ENCODE data around the gene POLA1. TPM values are rescaled to one million over a fixed set of nuclear protein-coding genes. Genes with fewer than 3 reads are reported as not detected.

The POLA1 gene
- total and polyA plus RNA-seq, 7 donors, result 3.5 to 9.4 (median 6.8) TPM

GRCh38 chrX:24760363-24761000 is 66.8 kb downstream of the POLA1 start:
- H3K9me3 ChIP-seq, result no peaks in the 10 kb centered on the region
- ATAC-seq (peak; percentile 36 to 78 (median 68)), DNase-seq (no peak)
- peak overlapping the region; percentile 76 for H3K27ac ChIP-seq
- WGBS, 3 donors, result 21 to 36% (median 30%) methylated on average over 4 of the region's 4 CpGs
- intact Hi-C loops (cut with DNase I), result no loop called here
- no peak overlapping the region for H3K4me3 ChIP-seq
- TF ChIP-seq, protein P1, sequence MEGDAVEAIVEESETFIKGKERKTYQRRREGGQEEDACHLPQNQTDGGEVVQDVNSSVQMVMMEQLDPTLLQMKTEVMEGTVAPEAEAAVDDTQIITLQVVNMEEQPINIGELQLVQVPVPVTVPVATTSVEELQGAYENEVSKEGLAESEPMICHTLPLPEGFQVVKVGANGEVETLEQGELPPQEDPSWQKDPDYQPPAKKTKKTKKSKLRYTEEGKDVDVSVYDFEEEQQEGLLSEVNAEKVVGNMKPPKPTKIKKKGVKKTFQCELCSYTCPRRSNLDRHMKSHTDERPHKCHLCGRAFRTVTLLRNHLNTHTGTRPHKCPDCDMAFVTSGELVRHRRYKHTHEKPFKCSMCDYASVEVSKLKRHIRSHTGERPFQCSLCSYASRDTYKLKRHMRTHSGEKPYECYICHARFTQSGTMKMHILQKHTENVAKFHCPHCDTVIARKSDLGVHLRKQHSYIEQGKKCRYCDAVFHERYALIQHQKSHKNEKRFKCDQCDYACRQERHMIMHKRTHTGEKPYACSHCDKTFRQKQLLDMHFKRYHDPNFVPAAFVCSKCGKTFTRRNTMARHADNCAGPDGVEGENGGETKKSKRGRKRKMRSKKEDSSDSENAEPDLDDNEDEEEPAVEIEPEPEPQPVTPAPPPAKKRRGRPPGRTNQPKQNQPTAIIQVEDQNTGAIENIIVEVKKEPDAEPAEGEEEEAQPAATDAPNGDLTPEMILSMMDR (IDR thresholded peaks at IDR 0.05), result no peak
- peaks cover 7% of the 10 kb centered on the region for H3K4me1 ChIP-seq
- no peaks in the 10 kb centered on the region for H3K36me3 ChIP-seq (ENCODE audit: insufficient read depth in 1 of 2, low read depth in 1 of 2)
- H3K27me3 ChIP-seq (ENCODE audit: insufficient read depth in 3 of 3, low read length in 2 of 3), result no peaks in the 10 kb centered on the region

DNA sequence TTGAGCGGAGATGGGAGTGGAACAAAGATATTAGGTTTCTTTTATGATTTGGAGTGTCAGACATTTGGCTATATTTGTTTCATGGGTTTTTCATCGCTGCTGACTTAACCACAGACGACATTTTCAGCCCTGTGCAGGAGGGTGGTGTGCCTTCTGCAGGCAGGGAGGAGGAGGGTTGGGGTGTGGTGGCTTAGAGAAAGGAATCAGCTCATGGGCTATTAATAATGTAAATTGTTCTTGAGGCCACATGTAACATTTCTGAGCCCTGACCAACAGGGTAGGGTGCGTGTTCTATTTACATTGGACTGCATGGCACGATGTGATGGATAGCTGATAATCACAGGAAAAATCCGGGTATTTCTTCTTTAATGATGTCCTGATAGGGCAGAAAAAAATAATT is 67.6 kb downstream of the POLA1 start:
- WGBS, 3 donors, result 33 to 57% (median 50%) methylated on average over 6 of the region's 6 CpGs

DNA sequence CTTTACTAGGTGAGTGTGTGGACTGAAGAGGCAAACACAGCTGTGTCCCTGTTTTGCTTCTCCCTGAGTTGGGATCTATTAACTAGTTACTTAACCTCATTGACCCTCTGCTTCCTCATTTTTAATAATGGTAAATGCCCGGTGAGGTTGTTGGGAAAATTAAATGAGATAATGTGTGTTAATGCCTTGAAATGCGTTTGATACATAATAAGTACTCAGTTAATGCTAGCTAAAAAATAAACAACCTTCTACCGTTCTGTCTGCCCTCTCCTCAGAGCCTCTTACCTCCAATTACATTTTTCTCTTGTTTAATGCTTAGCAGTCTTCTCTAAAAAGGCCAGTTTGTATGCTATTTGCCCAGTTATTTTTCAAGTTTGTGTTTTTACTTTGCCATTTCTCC is 70.3 kb downstream of the POLA1 start:
- Histone ChIP-seq H3K27me3 (ENCODE audit: insufficient read depth in 3 of 3, low read length in 2 of 3) (no peaks in the 10 kb centered on the region), H3K27ac (no peak overlapping the region), H3K36me3 (ENCODE audit: insufficient read depth in 1 of 2, low read depth in 1 of 2) (peaks cover 0 to 4% of the 10 kb centered on the region in 2 donors), H3K4me3 (no peak overlapping the region), H3K4me1 (peaks cover 7% of the 10 kb centered on the region), H3K9me3 (no peaks in the 10 kb centered on the region)
- DNase-seq (no peak), ATAC-seq (no peak)
- intact Hi-C loops (cut with DNase I), result no loop called here
- TF ChIP-seq, protein P1 (IDR thresholded peaks at IDR 0.05), result no peak
- 65 to 80% (median 78%) methylated on average over 3 of the region's 3 CpGs for WGBS, 3 donors

More for the DNA sequence above, 67.6 kb downstream of the POLA1 start:
- DNase-seq, result no peak
- H3K9me3 ChIP-seq, result no peaks in the 10 kb centered on the region
- TF ChIP-seq, protein P1 (IDR thresholded peaks at IDR 0.05), result no peak
- H3K4me3 ChIP-seq, result no peak overlapping the region
- intact Hi-C loops (cut with DNase I), result no loop called here
- peaks cover 0 to 4% of the 10 kb centered on the region in 2 donors for H3K36me3 ChIP-seq (ENCODE audit: insufficient read depth in 1 of 2, low read depth in 1 of 2)
- H3K4me1 ChIP-seq, result peaks cover 7% of the 10 kb centered on the region
- peak; percentile 85 to 94 (median 90) for ATAC-seq
- no peaks in the 10 kb centered on the region for H3K27me3 ChIP-seq (ENCODE audit: insufficient read depth in 3 of 3, low read length in 2 of 3)
- H3K27ac ChIP-seq, result peak overlapping the region; percentile 76

- DNase-seq (no peak), ATAC-seq (no peak)
- intact Hi-C loops (cut with DNase I), result no loop called here
- WGBS, 3 donors, result 88 to 100% (median 100%) methylated on average over 1 of the region's 1 CpG
- Histone ChIP-seq H3K27me3 (ENCODE audit: insufficient read depth in 3 of 3, low read length in 2 of 3) (peaks cover 0 to 4% (median 0%) of the 10 kb centered on the region in 3 donors), H3K36me3 (ENCODE audit: insufficient read depth in 1 of 2, low read depth in 1 of 2) (peaks cover 0 to 4% of the 10 kb centered on the region in 2 donors), H3K9me3 (no peaks in the 10 kb centered on the region), H3K27ac (no peak overlapping the region), H3K4me1 (no peaks in the 10 kb centered on the region), H3K4me3 (no peak overlapping the region)
- TF ChIP-seq, protein P1 (IDR thresholded peaks at IDR 0.05), result no peak
Measured at GRCh38 chrX:24767557-24767956, 73.8 kb downstream of the POLA1 start.

DNA sequence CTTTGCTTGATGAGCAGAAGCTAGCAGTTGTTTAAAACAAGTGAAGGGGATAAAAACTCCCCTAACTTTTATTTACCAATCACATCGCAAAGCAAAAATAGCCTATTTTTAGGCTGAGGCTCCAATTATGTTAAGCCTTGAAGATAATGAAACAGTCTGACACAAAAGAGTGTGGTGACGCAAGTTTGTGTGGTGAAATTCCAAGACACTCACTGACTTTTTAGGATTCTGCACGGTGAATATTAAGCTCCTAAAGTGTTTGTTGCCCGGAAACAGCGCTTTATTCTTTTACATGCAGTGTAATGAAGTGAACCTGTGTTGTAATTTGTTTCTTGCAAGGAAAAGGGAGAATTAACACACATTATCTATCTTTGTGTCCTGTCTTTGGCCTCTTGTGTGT is 74.8 kb downstream of the POLA1 start:
- intact Hi-C loops (cut with DNase I), result no loop called here
- DNase-seq, result no peak
- no peak for ATAC-seq
- H3K9me3 ChIP-seq, result no peaks in the 10 kb centered on the region
- H3K27me3 ChIP-seq (ENCODE audit: insufficient read depth in 3 of 3, low read length in 2 of 3), result peaks cover 0 to 4% (median 0%) of the 10 kb centered on the region in 3 donors
- WGBS, 3 donors, result 79 to 93% (median 85%) methylated on average over 5 of the region's 5 CpGs
- H3K4me1 ChIP-seq, result no peaks in the 10 kb centered on the region
- peaks cover 0 to 4% of the 10 kb centered on the region in 2 donors for H3K36me3 ChIP-seq (ENCODE audit: insufficient read depth in 1 of 2, low read depth in 1 of 2)
- H3K27ac ChIP-seq, result no peak overlapping the region
- H3K4me3 ChIP-seq, result no peak overlapping the region
- TF ChIP-seq, protein P1 (IDR thresholded peaks at IDR 0.05), result no peak

Measured in psoas muscle (tissue), 8 donors.